A673 (cell line): Measurements from ENCODE around the gene GPHN. TPM values are rescaled to one million over a fixed set of nuclear protein-coding genes. Genes with fewer than 3 reads are reported as not detected.

ENCODE experiments used
- BruUV-seq: library from RNA; stranded (reverse); fragments of 400-500 nt; replicated peaks from 2 replicates; lab custom pipeline; 2021; lab: Mats Ljungman, UMichigan
- CTCF ChIA-PET: fragments of 300-600 bp; sonication (Branson Sonifier 250); formaldehyde crosslinking; loops from one replicate; lab custom pipeline; 2022; ENCODE audit warnings: antibody characterized with exemption; lab: Charles Lee
- POLR2A ChIA-PET: fragments of 300-600 bp; sonication (Branson Sonifier 250); formaldehyde crosslinking; loops from one replicate; lab custom pipeline; 2022; ENCODE audit warnings: antibody characterized with exemption; ENCODE audit not compliant: low non-redundant PET; lab: Charles Lee
- DNase-seq: peaks from one replicate; pipeline ENCODE4 v3.0.0-alpha.2; 2015; ENCODE audit warnings: low spot score
- H3K27ac ChIP-seq: fragments of 200-600 bp; sonication (generic); 2 replicates; pipeline ENCODE4 v1.5.1; 2016; ENCODE audit warnings: mixed run types, low read depth, mild to moderate bottlenecking, mixed read lengths, antibody characterized with exemption, low read length; ENCODE audit not compliant: poor library complexity, severe bottlenecking
- H3K27me3 ChIP-seq: fragments of 200-600 bp; sonication (generic); replicated peaks from 2 replicates; pipeline ENCODE4 v1.6.1; 2017; ENCODE audit warnings: mixed run types, low read depth, mild to moderate bottlenecking, mixed read lengths, antibody characterized with exemption, low read length; ENCODE audit not compliant: insufficient read depth, poor library complexity
- H3K36me3 ChIP-seq: fragments of 200-600 bp; sonication (generic); 2 replicates; pipeline ENCODE4 v1.6.1; 2016; ENCODE audit warnings: mixed run types, mild to moderate bottlenecking, mixed read lengths, antibody characterized with exemption, low read length; ENCODE audit not compliant: insufficient read depth, poor library complexity, severe bottlenecking
- H3K4me1 ChIP-seq: fragments of 200-600 bp; sonication (generic); 2 replicates; pipeline ENCODE4 v1.6.1; 2017; ENCODE audit warnings: mixed run types, mild to moderate bottlenecking, mixed read lengths, antibody characterized with exemption, low read length; ENCODE audit not compliant: insufficient read depth, poor library complexity, severe bottlenecking
- H3K4me3 ChIP-seq: fragments of 200-600 bp; sonication (generic); 2 replicates; pipeline ENCODE4 v1.5.1; 2016; ENCODE audit warnings: low read depth, mixed run types, mild to moderate bottlenecking, mixed read lengths, low read length; ENCODE audit not compliant: poor library complexity, severe bottlenecking
- H3K9me3 ChIP-seq: fragments of 200-600 bp; sonication (generic); 2 replicates; pipeline ENCODE4 v1.6.1; 2016; ENCODE audit warnings: mixed run types, low read depth, mild to moderate bottlenecking, mixed read lengths, antibody characterized with exemption, low read length; ENCODE audit not compliant: poor library complexity, severe bottlenecking
- CTCF ChIP-seq: fragments of 300-800, 200-600 bp; sonication (generic); conservative IDR thresholded peaks from 2 replicates; pipeline ENCODE4 v1.5.1; 2017; ENCODE audit warnings: low read depth, mild to moderate bottlenecking, antibody characterized with exemption, low read length, moderate library complexity, mixed read lengths
- EZH2 ChIP-seq: fragments of 200-600 bp; sonication (generic); IDR thresholded peaks from 2 replicates; pipeline ENCODE4 v1.6.1; 2017; ENCODE audit warnings: borderline replicate concordance, low read depth, mild to moderate bottlenecking, mixed read lengths, antibody characterized with exemption, low read length; ENCODE audit not compliant: poor library complexity, severe bottlenecking
- intact Hi-C: fragments of 100-400 bp; cut with micrococcal nuclease; formaldehyde crosslinking; loops from one replicate; pipeline ENCODE4 v1.10.0; 2022; ENCODE audit not compliant: unreplicated experiment
- total RNA-seq: library from RNA; stranded (reverse); gene quantifications from 2 replicates; pipeline ENCODE4 v1.2.3, GENCODE V29; 2021

GPHN gene
- total RNA-seq, 1 experiment from 2014 or later = 30.3 TPM

DNA sequence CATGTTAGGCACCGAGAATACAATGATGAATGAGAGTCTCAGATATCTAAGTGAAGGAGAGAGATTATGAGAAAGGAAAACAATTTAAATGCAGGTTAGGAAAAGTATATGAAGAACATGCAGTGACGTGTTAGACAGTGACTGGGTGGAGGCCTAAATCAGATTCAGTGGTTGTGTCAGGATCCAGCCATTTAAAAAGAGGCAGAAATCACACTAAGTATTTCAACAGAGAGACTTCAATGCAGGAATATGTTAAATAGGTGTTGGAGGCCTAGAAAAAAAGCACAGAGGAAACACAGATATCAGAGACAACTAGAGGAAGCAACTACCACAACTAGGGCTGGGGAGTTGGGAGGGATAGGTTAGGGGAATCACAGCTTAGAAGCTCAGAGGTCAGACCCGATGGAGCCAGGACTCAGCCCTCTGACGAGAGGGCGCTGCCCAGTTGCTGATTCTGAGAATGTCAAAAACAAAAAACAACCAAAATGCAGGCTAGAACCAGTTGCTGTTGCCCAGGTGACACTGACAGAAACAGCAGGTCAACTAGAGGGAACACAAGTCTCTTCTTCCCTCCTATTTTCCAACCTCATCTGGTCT is 678.3 kb downstream of the GPHN start:
- TF ChIP-seq CTCF (no peak), EZH2 (no peak)
- H3K36me3 ChIP-seq = no peaks in the 10 kb centered on the region
- no peak overlapping the region for H3K4me3 ChIP-seq
- no peaks in the 10 kb centered on the region for H3K27me3 ChIP-seq
- ChIA-PET POLR2A (no interaction called here), CTCF (no interaction called here)
- no TSS peak for BruUV-seq
- H3K4me1 ChIP-seq = peaks cover 23% of the 10 kb centered on the region
- no peak for DNase-seq
- H3K9me3 ChIP-seq = no peaks in the 10 kb centered on the region
- intact Hi-C loops = no loop called here
- no peak overlapping the region for H3K27ac ChIP-seq

GRCh38 chr14:67186789-67187584 is 679.0 kb downstream of the GPHN start:
- Histone ChIP-seq H3K27ac (no peak overlapping the region), H3K9me3 (no peaks in the 10 kb centered on the region), H3K4me3 (no peak overlapping the region), H3K27me3 (no peaks in the 10 kb centered on the region), H3K36me3 (no peaks in the 10 kb centered on the region), H3K4me1 (peaks cover 23% of the 10 kb centered on the region)
- CTCF ChIA-PET = interaction anchor here (0.6 kb wide), 1 partner anchor 37 kb away, joined by 3 read pairs; no protein-coding TSS in a partner anchor
- BruUV-seq = no TSS peak
- peak; percentile 60 for DNase-seq
- intact Hi-C loops = no loop called here
- no peak for TF ChIP-seq EZH2
- TF ChIP-seq CTCF = no peak
- POLR2A ChIA-PET = no interaction called here

GRCh38 chr14:67187826-67188225 is 679.9 kb downstream of the GPHN start:
- no peak for DNase-seq
- intact Hi-C loops = no loop called here

More at GRCh38 chr14:67187826-67188225, 679.9 kb downstream of the GPHN start:
- Histone ChIP-seq H3K4me1 (peaks cover 23% of the 10 kb centered on the region), H3K4me3 (no peak overlapping the region), H3K27me3 (no peaks in the 10 kb centered on the region), H3K27ac (no peak overlapping the region), H3K36me3 (no peaks in the 10 kb centered on the region), H3K9me3 (no peaks in the 10 kb centered on the region)
- TF ChIP-seq EZH2 = no peak
- TF ChIP-seq CTCF = no peak
- ChIA-PET CTCF (no interaction called here), POLR2A (no interaction called here)
- no TSS peak for BruUV-seq
